Endodermal cell (in vitro differentiated cells): ENCODE measurements around the gene PTH2. TPM values are rescaled to one million over a fixed set of nuclear protein-coding genes. Genes with fewer than 3 reads are reported as not detected.
"Not testable (repeated sequence)": the region's sequence is repeated elsewhere in the genome, so short reads cannot be mapped to it uniquely, and the experiment has no call there.

ENCODE experiments used
- DNase-seq: peaks from one replicate; pipeline ENCODE4 v3.0.0-alpha.2; 2017
- H3K27ac ChIP-seq: 2 replicates; pipeline ENCODE4 v1.5.1; 2013; ENCODE audit warnings: mild to moderate bottlenecking, low read depth, low read length, moderate library complexity
- H3K27me3 ChIP-seq: 2 replicates; pipeline ENCODE4 v1.6.1; 2013; ENCODE audit warnings: mild to moderate bottlenecking, low read length, moderate library complexity; ENCODE audit not compliant: insufficient read depth, control insufficient read depth, poor library complexity, severe bottlenecking
- H3K36me3 ChIP-seq: 2 replicates; pipeline ENCODE4 v1.7.0; 2013; ENCODE audit warnings: mild to moderate bottlenecking, low read length, moderate library complexity; ENCODE audit not compliant: control insufficient read depth, insufficient read depth
- H3K4me1 ChIP-seq: one replicate; pipeline ENCODE4 v1.7.0; 2013; ENCODE audit warnings: low read length; ENCODE audit not compliant: control insufficient read depth, insufficient read depth
- H3K4me3 ChIP-seq: 2 replicates; pipeline ENCODE4 v1.5.1; 2013; ENCODE audit warnings: mild to moderate bottlenecking, low read length, moderate library complexity
- H3K9ac ChIP-seq: 2 replicates; pipeline ENCODE4 v1.6.1; 2013; ENCODE audit warnings: mild to moderate bottlenecking, low read length, moderate library complexity; ENCODE audit not compliant: poor library complexity, severe bottlenecking; ENCODE audit errors: extremely low read depth
- H3K9me3 ChIP-seq: 2 replicates; pipeline ENCODE4 v1.6.1; 2013; ENCODE audit warnings: mild to moderate bottlenecking, low read length, moderate library complexity; ENCODE audit not compliant: control insufficient read depth
- H3K27ac Mint-ChIP-seq: 2 replicates; pipeline ENCODE4 v1.8.0; 2020; ENCODE audit warnings: mixed read lengths
- H3K27me3 Mint-ChIP-seq: 2 replicates; pipeline ENCODE4 v1.8.0; 2021; ENCODE audit warnings: mild to moderate bottlenecking, mixed read lengths; ENCODE audit not compliant: insufficient read depth
- H3K36me3 Mint-ChIP-seq: 2 replicates; pipeline ENCODE4 v1.8.0; 2020; ENCODE audit warnings: low read depth, mixed read lengths
- H3K4me1 Mint-ChIP-seq: 2 replicates; pipeline ENCODE4 v1.8.0; 2020; ENCODE audit warnings: mixed read lengths
- H3K4me3 Mint-ChIP-seq: 2 replicates; pipeline ENCODE4 v1.8.0; 2020; ENCODE audit warnings: mild to moderate bottlenecking, moderate library complexity, mixed read lengths
- H3K9me3 Mint-ChIP-seq: 2 replicates; pipeline ENCODE4 v1.8.0; 2020; ENCODE audit warnings: mild to moderate bottlenecking, mixed read lengths
- WGBS, 2 experiments: methylation state at CpG; one replicate each; pipeline versions ENCODE4 v1.1.5 to v1.1.7; 2013; ENCODE audit warnings: missing lambda C conversion rate in 2 of 2, mixed read lengths in 1 of 2; ENCODE audit not compliant: insufficient coverage in 1 of 2, insufficient read length in 1 of 2; 5-methylcytosine and 5-hydroxymethylcytosine counted together
- total RNA-seq, 2 donors: library from RNA; stranded (reverse); fragmentation: NEBNext Ultra II Directional in 1 of 2; extraction: Animal tissue kit (Norgen Biotek cat#: 25700) in 1 of 2; gene quantifications; 2 replicates in 1 of 2; 3 replicates in 1 of 2; pipeline ENCODE4 v1.2.1, GENCODE V29; 2021
- TF ChIP-seq, protein P1 (sequence below): fragments of 200-600 bp; sonication (generic); conservative IDR thresholded peaks from 2 replicates; pipeline ENCODE4 v1.5.0; 2021; ENCODE audit warnings: antibody characterized with exemption, mild to moderate bottlenecking

The PTH2 gene
- total RNA-seq, 2 donors from 2014 or later: not detected

DNA sequence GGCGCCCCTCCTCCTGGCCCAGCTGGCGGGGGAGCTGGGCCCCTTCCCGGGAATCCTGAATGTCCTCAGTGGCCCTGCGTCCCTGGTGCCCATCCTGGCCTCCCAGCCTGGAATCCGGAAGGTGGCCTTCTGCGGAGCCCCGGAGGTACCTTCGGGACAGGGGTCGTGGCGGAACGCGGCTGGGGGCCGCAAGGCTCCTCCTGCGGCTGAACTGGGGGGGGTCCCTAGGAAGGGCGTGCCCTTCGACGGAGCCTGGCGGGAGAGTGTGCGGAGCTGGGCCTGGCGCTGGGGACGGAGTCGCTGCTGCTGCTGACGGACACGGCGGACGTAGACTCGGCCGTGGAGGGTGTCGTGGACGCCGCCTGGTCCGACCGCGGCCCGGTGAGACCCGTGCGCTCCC is 38.4 kb upstream of the PTH2 start:
- H3K9me3 Mint-ChIP-seq: no peaks in the 10 kb centered on the region
- Histone ChIP-seq H3K36me3 (peaks cover 43% of the 10 kb centered on the region), H3K4me3 (no peak overlapping the region), H3K9me3 (no peaks in the 10 kb centered on the region), H3K9ac (no peak overlapping the region), H3K27ac (no peak overlapping the region), H3K27me3 (no peaks in the 10 kb centered on the region), H3K4me1 (no peaks in the 10 kb centered on the region)
- TF ChIP-seq, protein P1, sequence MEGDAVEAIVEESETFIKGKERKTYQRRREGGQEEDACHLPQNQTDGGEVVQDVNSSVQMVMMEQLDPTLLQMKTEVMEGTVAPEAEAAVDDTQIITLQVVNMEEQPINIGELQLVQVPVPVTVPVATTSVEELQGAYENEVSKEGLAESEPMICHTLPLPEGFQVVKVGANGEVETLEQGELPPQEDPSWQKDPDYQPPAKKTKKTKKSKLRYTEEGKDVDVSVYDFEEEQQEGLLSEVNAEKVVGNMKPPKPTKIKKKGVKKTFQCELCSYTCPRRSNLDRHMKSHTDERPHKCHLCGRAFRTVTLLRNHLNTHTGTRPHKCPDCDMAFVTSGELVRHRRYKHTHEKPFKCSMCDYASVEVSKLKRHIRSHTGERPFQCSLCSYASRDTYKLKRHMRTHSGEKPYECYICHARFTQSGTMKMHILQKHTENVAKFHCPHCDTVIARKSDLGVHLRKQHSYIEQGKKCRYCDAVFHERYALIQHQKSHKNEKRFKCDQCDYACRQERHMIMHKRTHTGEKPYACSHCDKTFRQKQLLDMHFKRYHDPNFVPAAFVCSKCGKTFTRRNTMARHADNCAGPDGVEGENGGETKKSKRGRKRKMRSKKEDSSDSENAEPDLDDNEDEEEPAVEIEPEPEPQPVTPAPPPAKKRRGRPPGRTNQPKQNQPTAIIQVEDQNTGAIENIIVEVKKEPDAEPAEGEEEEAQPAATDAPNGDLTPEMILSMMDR: no peak
- WGBS, 2 experiments: 96 to 97% methylated on average over 31 to 37 of the region's 37 CpGs
- no peak overlapping the region for H3K4me3 Mint-ChIP-seq
- DNase-seq: no peak
- H3K27me3 Mint-ChIP-seq: no peaks in the 10 kb centered on the region
- H3K27ac Mint-ChIP-seq: no peak overlapping the region
- H3K4me1 Mint-ChIP-seq: no peaks in the 10 kb centered on the region
- H3K36me3 Mint-ChIP-seq: peaks cover 33% of the 10 kb centered on the region

DNA sequence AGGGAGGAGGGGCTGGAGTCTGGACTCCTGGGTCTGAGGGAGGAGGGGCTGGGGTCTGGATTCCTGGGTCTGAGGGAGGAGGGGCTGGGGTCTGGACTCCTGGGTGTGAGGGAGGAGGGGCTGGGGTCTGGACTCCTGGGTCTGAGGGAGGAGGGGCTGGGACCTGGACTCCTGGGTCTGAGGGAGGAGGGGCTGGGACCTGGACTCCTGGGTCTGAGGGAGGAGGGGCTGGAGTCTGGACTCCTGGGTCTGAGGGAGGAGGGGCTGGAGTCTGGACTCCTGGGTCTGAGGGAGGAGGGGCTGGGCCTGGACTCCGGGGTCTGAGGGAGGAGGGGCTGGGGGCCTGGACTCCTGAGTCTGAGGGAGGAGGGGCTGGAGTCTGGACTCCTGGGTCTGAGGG is 37.9 kb upstream of the PTH2 start:
- not testable (repeated sequence) for H3K4me3 Mint-ChIP-seq, H3K4me3 ChIP-seq, H3K27me3 Mint-ChIP-seq, DNase-seq, H3K9ac ChIP-seq, H3K9me3 Mint-ChIP-seq, H3K27ac ChIP-seq, H3K4me1 ChIP-seq, H3K9me3 ChIP-seq, H3K27ac Mint-ChIP-seq, H3K4me1 Mint-ChIP-seq, H3K27me3 ChIP-seq
- H3K36me3 Mint-ChIP-seq: peaks cover 38% of the 10 kb centered on the region
- no CpG with 5 or more reads among the region's 1 CpG for WGBS, 2 experiments
- peaks cover 41% of the 10 kb centered on the region for H3K36me3 ChIP-seq

DNA sequence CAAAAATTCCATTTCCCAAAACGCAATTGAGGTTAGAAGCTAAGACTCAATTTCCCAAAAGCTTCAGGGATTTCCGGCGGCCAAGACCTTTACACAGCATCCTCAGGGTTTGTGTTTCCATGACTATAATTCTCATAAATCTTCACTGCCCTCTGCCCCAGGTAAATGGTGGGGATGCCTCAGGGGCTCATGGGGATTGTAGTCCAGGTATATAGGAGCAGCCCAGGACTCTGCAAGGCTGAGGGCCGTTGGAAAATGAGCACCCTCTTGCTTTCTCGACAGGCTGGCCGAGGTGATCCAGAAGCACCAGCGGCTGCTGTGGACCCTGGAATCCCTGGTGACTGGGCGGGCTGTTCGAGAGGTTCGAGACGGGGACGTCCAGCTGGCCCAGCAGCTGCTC is 36.1 kb upstream of the PTH2 start:
- H3K27ac ChIP-seq: no peak overlapping the region
- no peaks in the 10 kb centered on the region for H3K27me3 ChIP-seq
- Mint-ChIP-seq H3K4me1 (no peaks in the 10 kb centered on the region), H3K27me3 (no peaks in the 10 kb centered on the region), H3K36me3 (peaks cover 37% of the 10 kb centered on the region), H3K27ac (no peak overlapping the region), H3K9me3 (no peaks in the 10 kb centered on the region), H3K4me3 (no peak overlapping the region)
- TF ChIP-seq, protein P1: no peak
- 87 to 93% methylated on average over 10 to 12 of the region's 12 CpGs for WGBS, 2 experiments
- peaks cover 27% of the 10 kb centered on the region for H3K36me3 ChIP-seq
- no peaks in the 10 kb centered on the region for H3K4me1 ChIP-seq
- no peak overlapping the region for H3K9ac ChIP-seq
- no peaks in the 10 kb centered on the region for H3K9me3 ChIP-seq
- DNase-seq: no peak
- H3K4me3 ChIP-seq: no peak overlapping the region

DNA sequence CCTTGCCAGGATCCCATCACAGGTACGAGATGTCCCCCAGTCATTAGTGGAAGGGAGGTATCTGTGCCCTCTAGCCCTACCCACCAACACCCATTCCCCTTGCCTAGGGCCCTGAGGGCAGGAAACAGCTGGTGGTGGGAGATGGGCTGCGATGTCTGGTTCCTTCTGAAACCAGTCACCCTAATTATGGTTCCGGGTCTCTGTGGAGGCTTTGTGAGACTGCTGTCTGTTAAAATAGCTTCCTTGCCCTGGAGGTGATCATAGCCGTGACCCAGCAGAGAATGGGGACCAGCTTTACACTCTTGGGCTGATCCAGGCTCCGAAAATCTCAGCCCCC is 35.3 kb upstream of the PTH2 start:
- Mint-ChIP-seq H3K36me3 (peaks cover 35% of the 10 kb centered on the region), H3K27me3 (no peaks in the 10 kb centered on the region), H3K27ac (no peak overlapping the region), H3K4me3 (no peak overlapping the region), H3K4me1 (peaks cover 3% of the 10 kb centered on the region), H3K9me3 (no peaks in the 10 kb centered on the region)
- Histone ChIP-seq H3K9ac (no peak overlapping the region), H3K27ac (no peak overlapping the region), H3K9me3 (no peaks in the 10 kb centered on the region), H3K4me1 (no peaks in the 10 kb centered on the region), H3K36me3 (peaks cover 27% of the 10 kb centered on the region), H3K4me3 (no peak overlapping the region), H3K27me3 (no peaks in the 10 kb centered on the region)
- 92 to 98% methylated on average over 2 to 5 of the region's 5 CpGs for WGBS, 2 experiments
- TF ChIP-seq, protein P1: no peak
- DNase-seq: no peak
